Stimulated activated naive CD8-positive, alpha-beta T cell treated with anti-CD3 and anti-CD28 coated beads, Interleukin-15, amount 100 ng/mL, for 72 hours (primary cell): ENCODE results near the gene GMFB.
"Not testable (repeated sequence)": the region's sequence is repeated elsewhere in the genome, so short reads cannot be mapped to it uniquely, and the experiment has no call there.

Experiments
- ATAC-seq: fragments of 150-1000 bp; cut with Tn5 transposase; 2 replicates; pipeline ENCODE4 v1.10.0; 2021; ENCODE audit warnings: mild to moderate bottlenecking, moderate library complexity
- DNase-seq, 2 donors: peaks; one replicate each; pipeline ENCODE4 v3.0.0; 2021 to 2022
- H3K27ac Mint-ChIP-seq, 2 donors: one replicate each; pipeline ENCODE4 v1.8.0; 2022; ENCODE audit warnings: mild to moderate bottlenecking in 2 of 2, mixed read lengths in 2 of 2, moderate library complexity in 2 of 2
- H3K27me3 Mint-ChIP-seq: one replicate; pipeline ENCODE4 v1.8.0; 2022; ENCODE audit warnings: mixed read lengths
- H3K4me1 Mint-ChIP-seq: one replicate; pipeline ENCODE4 v1.8.0; 2022; ENCODE audit warnings: mild to moderate bottlenecking, mixed read lengths
- H3K4me3 Mint-ChIP-seq, 2 donors: one replicate each; pipeline ENCODE4 v1.8.0; 2022; ENCODE audit warnings: mild to moderate bottlenecking in 2 of 2, mixed read lengths in 2 of 2, moderate library complexity in 1 of 2
- H3K9me3 Mint-ChIP-seq, 2 donors: one replicate each; pipeline ENCODE4 v1.8.0; 2022; ENCODE audit warnings: mixed read lengths in 2 of 2

Gene GMFB

GRCh38 chr14:54480830-54481562, 7.8 kb downstream of the GMFB start:
- ATAC-seq (no peak), DNase-seq (no peak)
- Mint-ChIP-seq H3K4me1 (peaks cover 40% of the 10 kb centered on the region), H3K4me3 (no peak overlapping the region), H3K9me3 (no peaks in the 10 kb centered on the region), H3K27ac (no peak overlapping the region), H3K27me3 (no peaks in the 10 kb centered on the region)

- DNase-seq (no peak), ATAC-seq (no peak)
- Mint-ChIP-seq H3K9me3 (no peaks in the 10 kb centered on the region), H3K27me3 (no peaks in the 10 kb centered on the region), H3K4me1 (peaks cover 17% of the 10 kb centered on the region), H3K27ac (peak overlapping the region in 1 of 2 donors; percentile 50), H3K4me3 (no peak overlapping the region)
These were observed 10.1 kb downstream of the GMFB start for GRCh38 chr14:54478636-54479215.

GRCh38 chr14:54475911-54476310, 12.9 kb downstream of the GMFB start:
- no peak for ATAC-seq
- Mint-ChIP-seq H3K27me3 (no peaks in the 10 kb centered on the region), H3K4me3 (no peak overlapping the region), H3K9me3 (no peaks in the 10 kb centered on the region), H3K4me1 (peaks cover 5% of the 10 kb centered on the region), H3K27ac (no peak overlapping the region)
- no peak for DNase-seq

DNA sequence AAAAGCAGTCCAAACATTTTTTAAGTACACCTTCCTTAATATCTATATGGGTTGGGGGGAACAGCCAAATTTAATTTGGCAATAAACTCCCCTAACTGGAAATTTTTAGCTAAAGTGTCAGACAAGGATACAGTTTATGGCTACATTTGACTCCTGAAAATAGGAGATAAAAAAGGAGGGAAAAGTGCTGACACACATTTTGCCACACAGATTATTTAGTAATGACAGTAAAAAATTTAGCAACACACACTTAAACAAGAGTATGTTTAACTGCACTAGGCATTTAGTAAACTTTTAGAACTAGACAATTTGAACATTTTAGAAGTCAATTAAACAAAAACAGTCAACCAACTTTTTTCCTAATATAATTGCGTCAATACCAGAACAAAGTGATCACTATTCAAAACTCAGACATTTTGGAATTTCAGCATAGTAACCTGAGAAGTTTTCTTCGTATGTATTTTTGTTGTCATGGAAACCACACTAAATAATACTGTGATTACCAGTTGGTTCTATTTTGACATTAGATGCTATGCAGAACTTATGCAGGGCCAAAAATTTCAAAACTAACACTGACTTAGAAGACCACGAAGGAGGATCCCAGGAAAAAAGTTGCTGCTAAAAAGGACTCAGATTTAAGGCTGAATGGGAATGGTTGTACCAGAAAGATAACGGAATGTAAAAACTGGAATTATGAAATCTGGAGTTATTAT, 13.4 kb downstream of the GMFB start:
- DNase-seq (no peak), ATAC-seq (no peak)
- Mint-ChIP-seq H3K9me3 (no peaks in the 10 kb centered on the region), H3K4me3 (no peak overlapping the region), H3K27me3 (no peaks in the 10 kb centered on the region), H3K27ac (no peak overlapping the region), H3K4me1 (peaks cover 5% of the 10 kb centered on the region)

- Mint-ChIP-seq H3K27ac (no peak overlapping the region), H3K9me3 (no peaks in the 10 kb centered on the region), H3K4me3 (no peak overlapping the region), H3K27me3 (no peaks in the 10 kb centered on the region), H3K4me1 (peaks cover 5% of the 10 kb centered on the region)
- ATAC-seq (no peak), DNase-seq (no peak)
These were observed 14.5 kb downstream of the GMFB start for GRCh38 chr14:54474232-54474793.

DNA sequence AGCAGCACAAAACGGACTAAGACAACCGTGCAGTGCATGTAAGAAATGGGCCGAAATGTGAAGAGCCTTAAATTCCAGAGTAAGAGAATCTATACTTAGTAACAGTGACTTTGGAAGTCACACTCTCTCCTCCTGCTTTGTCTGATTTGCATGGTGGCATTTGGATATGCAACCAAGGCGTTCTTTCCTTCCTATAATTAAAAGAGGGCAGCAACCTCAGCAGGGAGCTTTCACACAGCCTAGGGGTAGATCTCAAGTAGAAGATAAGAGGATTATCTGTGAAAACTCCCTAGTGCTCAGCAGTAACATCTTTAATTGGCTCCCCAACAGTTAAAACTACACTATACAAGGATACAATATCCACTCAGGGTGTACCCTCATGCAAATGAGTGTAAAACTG, 16.5 kb downstream of the GMFB start:
- Mint-ChIP-seq H3K27me3 (no peaks in the 10 kb centered on the region), H3K4me1 (peaks cover 5% of the 10 kb centered on the region), H3K9me3 (peaks cover 7 to 8% of the 10 kb centered on the region in 2 donors), H3K4me3 (no peak overlapping the region), H3K27ac (peak overlapping the region in 1 of 2 donors; percentile 15)
- ATAC-seq (no peak), DNase-seq (no peak)

DNA sequence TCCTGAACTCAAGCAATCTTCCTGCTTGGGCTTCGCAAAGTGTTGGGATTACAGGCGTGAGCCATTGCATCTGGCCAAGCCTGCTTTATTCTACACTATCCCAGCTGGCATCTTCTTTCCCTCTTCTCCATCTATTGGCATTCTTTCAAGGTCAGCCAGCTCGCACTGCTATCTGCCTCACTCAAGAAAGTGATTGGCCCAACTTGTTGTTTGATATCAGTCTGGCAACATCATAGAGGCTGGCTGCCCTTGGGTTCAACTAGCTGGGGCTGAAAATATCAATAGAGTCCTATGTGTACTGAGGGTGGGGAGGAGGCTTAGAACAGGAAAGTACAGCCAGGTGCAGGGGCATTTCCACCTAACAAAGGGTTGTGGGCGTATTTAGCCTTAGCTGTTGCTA, 17.1 kb downstream of the GMFB start:
- DNase-seq: no peak
- Mint-ChIP-seq H3K4me3 (no peak overlapping the region), H3K4me1 (peaks cover 5% of the 10 kb centered on the region), H3K27ac (no peak overlapping the region), H3K27me3 (no peaks in the 10 kb centered on the region), H3K9me3 (peaks cover 11 to 13% of the 10 kb centered on the region in 2 donors)
- no peak for ATAC-seq

- no peak overlapping the region for H3K4me3 Mint-ChIP-seq
- DNase-seq (no peak), ATAC-seq (no peak)
- H3K9me3 Mint-ChIP-seq: peaks cover 11 to 13% of the 10 kb centered on the region in 2 donors
- H3K27ac Mint-ChIP-seq: no peak overlapping the region
- no peaks in the 10 kb centered on the region for H3K27me3 Mint-ChIP-seq
- H3K4me1 Mint-ChIP-seq: no peaks in the 10 kb centered on the region
These were observed 18.1 kb downstream of the GMFB start for GRCh38 chr14:54470701-54471100.

- Mint-ChIP-seq H3K4me3 (no peak overlapping the region), H3K27ac (no peak overlapping the region), H3K9me3 (peaks cover 11 to 13% of the 10 kb centered on the region in 2 donors), H3K4me1 (no peaks in the 10 kb centered on the region), H3K27me3 (no peaks in the 10 kb centered on the region)
- ATAC-seq (no peak), DNase-seq (no peak)
These were observed 21.5 kb downstream of the GMFB start for GRCh38 chr14:54467280-54467679.

DNA sequence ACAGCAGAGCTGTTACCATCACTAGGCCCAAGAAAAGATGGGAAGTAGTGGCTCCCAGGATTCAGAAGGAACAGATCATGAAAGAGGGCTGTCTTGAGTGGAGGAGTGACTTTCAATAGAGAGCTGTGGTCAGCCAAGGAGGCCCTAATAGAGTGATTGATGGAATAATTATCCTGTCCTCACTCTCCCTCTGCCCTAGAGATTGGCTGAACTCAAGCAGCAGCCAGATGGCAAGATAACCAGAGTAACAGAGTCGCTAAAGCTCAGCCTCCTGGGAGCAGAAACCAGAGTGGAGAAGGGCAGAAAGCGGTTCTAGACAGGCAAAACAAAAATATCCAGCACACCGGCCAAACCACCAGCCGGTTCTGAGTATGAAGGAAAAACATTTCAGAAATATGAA, 23.1 kb downstream of the GMFB start:
- ATAC-seq (no peak), DNase-seq (no peak)
- no peaks in the 10 kb centered on the region for H3K4me1 Mint-ChIP-seq
- no peaks in the 10 kb centered on the region for H3K27me3 Mint-ChIP-seq
- H3K27ac Mint-ChIP-seq: no peak overlapping the region
- peaks cover 11 to 13% of the 10 kb centered on the region in 2 donors for H3K9me3 Mint-ChIP-seq
- no peak overlapping the region for H3K4me3 Mint-ChIP-seq

- no peaks in the 10 kb centered on the region for H3K27me3 Mint-ChIP-seq
- no peak overlapping the region for H3K4me3 Mint-ChIP-seq
- no peak for ATAC-seq
- no peak for DNase-seq
- H3K27ac Mint-ChIP-seq: no peak overlapping the region
- no peaks in the 10 kb centered on the region for H3K4me1 Mint-ChIP-seq
- peaks cover 19 to 20% of the 10 kb centered on the region in 2 donors for H3K9me3 Mint-ChIP-seq
These were observed 26.7 kb downstream of the GMFB start for GRCh38 chr14:54462048-54462447.

DNA sequence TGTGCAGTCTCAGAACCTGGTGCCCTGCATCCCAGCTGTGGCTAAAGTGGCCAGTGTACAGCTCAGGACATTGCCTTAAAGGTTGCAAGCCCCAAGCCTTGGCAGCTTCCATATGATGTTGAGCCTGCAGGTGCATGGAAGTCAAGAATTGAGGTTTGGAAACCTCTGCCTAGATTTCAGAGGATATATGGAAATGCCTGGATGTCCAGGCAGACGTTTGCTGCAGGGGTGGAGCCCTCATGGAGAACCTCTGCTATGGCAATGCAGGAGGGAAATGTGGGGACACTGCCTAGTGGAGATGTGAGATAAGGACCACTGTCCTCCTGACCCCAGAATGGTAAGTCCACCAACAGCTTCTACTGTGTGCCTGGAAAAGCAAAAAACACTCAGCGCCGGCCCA, 29.7 kb downstream of the GMFB start:
- H3K9me3 Mint-ChIP-seq: peaks cover 15 to 20% of the 10 kb centered on the region in 2 donors
- ATAC-seq: no peak
- DNase-seq: no peak
- no peaks in the 10 kb centered on the region for H3K4me1 Mint-ChIP-seq
- no peaks in the 10 kb centered on the region for H3K27me3 Mint-ChIP-seq
- no peak overlapping the region for H3K27ac Mint-ChIP-seq
- H3K4me3 Mint-ChIP-seq: no peak overlapping the region

GRCh38 chr14:54458536-54458935, 30.2 kb downstream of the GMFB start:
- H3K4me3 Mint-ChIP-seq, H3K27me3 Mint-ChIP-seq, DNase-seq, ATAC-seq, H3K4me1 Mint-ChIP-seq: not testable (repeated sequence)
- Mint-ChIP-seq H3K9me3 (peaks cover 15 to 20% of the 10 kb centered on the region in 2 donors), H3K27ac (peak overlapping the region in 1 of 2 donors; percentile 56)

GRCh38 chr14:54457609-54457996, 31.2 kb downstream of the GMFB start:
- DNase-seq: no peak
- Mint-ChIP-seq H3K27ac (no peak overlapping the region), H3K4me1 (no peaks in the 10 kb centered on the region), H3K27me3 (no peaks in the 10 kb centered on the region), H3K9me3 (peaks cover 15 to 20% of the 10 kb centered on the region in 2 donors), H3K4me3 (no peak overlapping the region)
- no peak for ATAC-seq

- H3K27ac Mint-ChIP-seq, H3K4me3 Mint-ChIP-seq, ATAC-seq, DNase-seq, H3K27me3 Mint-ChIP-seq, H3K4me1 Mint-ChIP-seq: not testable (repeated sequence)
- peaks cover 15 to 20% of the 10 kb centered on the region in 2 donors for H3K9me3 Mint-ChIP-seq
These were observed 31.8 kb downstream of the GMFB start for GRCh38 chr14:54456820-54457608.
